Measurements from ENCODE around the gene AK9. TPM values are rescaled to one million over a fixed set of nuclear protein-coding genes. Genes with fewer than 3 reads are reported as not detected.

Gene AK9
- total RNA-seq, 1 donor = 8.0 TPM

DNA sequence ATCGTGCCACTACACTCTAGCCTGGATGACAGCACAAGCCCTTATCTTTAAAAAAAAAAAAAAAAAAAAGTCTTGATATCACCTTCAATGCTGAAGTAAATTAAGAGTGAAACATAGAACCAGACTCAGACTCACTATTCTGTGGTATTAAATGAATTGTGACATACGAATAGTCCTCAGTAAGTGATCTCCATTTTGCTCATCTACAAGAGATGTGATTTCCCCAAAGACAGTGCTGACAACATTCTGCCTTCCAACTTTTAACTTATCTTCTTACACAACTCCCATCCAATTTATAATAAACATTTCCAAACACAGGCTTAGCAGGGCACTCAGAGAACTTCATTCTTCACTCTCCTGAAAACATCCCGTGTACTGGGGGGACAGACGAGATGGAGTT, 216.0 kb downstream of the AK9 start:
- TF ChIP-seq, protein P1, sequence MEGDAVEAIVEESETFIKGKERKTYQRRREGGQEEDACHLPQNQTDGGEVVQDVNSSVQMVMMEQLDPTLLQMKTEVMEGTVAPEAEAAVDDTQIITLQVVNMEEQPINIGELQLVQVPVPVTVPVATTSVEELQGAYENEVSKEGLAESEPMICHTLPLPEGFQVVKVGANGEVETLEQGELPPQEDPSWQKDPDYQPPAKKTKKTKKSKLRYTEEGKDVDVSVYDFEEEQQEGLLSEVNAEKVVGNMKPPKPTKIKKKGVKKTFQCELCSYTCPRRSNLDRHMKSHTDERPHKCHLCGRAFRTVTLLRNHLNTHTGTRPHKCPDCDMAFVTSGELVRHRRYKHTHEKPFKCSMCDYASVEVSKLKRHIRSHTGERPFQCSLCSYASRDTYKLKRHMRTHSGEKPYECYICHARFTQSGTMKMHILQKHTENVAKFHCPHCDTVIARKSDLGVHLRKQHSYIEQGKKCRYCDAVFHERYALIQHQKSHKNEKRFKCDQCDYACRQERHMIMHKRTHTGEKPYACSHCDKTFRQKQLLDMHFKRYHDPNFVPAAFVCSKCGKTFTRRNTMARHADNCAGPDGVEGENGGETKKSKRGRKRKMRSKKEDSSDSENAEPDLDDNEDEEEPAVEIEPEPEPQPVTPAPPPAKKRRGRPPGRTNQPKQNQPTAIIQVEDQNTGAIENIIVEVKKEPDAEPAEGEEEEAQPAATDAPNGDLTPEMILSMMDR (IDR thresholded peaks at IDR 0.05; ENCODE audit: insufficient read depth, low read length) = no peak
- no peak overlapping the region for H3K4me3 ChIP-seq (ENCODE audit: low read depth, low read length)
- no peak for DNase-seq (ENCODE audit: low read depth)

DNA sequence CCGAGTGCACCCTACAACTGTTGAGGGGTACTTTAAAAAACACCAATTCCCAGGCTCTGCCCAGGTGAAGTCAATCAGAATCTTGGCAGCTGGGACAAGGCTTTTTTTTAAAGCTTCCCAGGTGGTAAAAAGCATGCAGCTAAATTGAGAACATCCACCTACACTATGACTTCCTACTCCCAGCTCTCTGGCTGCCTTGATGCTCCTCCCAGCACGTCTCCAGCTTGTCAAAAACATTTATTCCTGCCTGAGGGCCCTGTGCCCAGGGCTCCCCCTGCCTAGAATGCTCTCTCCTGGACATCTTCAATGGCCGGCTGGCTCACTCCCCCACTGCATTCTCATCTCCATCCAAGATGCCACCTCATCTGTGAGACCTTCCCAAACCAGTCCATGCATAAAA, 217.9 kb downstream of the AK9 start:
- TF ChIP-seq, protein P1 (IDR thresholded peaks at IDR 0.05; ENCODE audit: insufficient read depth, low read length) = no peak
- DNase-seq (ENCODE audit: low read depth) = no peak

DNA sequence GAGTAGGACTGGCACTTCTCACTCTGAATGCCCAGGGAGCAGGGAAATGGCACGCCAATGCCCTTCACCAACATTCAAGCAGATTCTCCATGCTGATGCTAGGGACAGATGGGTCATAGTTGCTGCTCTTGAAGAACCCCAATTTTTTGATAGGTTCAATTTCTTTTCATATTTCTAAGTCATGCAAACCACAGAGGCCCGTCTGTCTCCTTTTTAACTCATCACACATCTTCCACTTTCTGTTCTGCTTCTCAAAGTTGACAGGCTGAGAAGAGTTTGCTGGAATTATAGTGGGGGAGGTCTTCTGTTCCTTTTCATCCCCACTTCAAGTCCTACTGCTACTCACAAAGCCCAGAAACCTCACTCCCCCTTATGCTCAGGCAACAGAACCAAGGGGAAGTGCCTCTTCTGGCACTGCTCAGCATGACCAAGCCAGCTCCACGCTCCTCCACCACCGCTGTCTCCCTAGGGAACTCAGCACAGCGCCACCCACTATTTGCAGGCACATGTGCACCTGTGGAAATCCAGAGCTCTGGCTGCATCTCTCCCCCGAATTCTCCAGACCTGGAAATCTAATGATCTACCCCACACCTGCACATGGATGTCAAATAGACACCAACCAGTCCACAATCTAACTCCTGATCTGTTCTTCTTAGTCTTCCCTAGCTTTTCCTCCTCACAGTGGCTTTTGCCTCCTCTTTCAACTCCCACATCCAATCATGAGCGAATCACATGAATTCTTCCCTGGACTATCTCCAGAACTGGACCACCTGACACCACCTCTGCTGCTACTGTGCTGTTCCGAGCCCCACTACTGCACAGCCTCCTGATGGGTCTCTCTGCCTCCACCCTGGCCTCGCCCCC, 218.6 kb downstream of the AK9 start:
- TF ChIP-seq, protein P1 (IDR thresholded peaks at IDR 0.05; ENCODE audit: insufficient read depth, low read length) = no peak
- H3K4me3 ChIP-seq (ENCODE audit: low read depth, low read length) = no peak overlapping the region
- no peak for DNase-seq (ENCODE audit: low read depth)

More for the DNA sequence above, 217.9 kb downstream of the AK9 start:
- H3K4me3 ChIP-seq (ENCODE audit: low read depth, low read length) = no peak overlapping the region

DNA sequence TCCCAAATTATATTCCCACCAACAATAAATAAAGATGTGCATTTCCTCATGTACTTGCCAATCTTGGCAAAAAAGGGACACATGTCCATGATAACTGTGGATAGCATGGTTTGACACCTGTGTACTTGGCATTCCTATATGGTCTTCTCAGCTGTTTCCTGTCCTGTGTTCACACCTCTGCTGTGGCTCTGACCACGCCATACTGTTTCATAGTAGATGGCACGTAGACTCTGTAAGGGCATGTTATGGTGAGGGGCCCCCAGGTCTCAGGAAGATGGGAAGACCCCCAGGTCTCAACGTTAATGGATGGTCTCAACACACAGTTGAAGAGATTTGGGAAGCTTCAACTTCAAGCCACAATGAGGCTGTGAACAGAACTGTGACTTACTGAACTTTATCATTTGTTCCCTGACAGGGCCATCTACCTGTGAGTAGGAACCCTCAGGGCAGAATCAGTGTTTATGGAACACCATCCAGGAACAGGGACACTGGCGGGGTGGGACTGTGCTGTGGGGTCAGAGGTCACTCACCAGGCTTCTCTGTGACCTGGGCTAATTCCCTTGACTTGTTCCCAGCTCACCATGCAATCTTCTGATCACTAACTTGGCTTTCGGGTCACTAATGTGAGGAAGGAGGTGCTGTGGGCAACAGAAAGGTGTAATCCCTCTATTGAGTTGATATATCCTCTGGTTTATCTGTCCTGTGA, 219.7 kb downstream of the AK9 start:
- TF ChIP-seq, protein P1 (IDR thresholded peaks at IDR 0.05; ENCODE audit: insufficient read depth, low read length) = no peak
- no peak for DNase-seq (ENCODE audit: low read depth)
- no peak overlapping the region for H3K4me3 ChIP-seq (ENCODE audit: low read depth, low read length)

DNA sequence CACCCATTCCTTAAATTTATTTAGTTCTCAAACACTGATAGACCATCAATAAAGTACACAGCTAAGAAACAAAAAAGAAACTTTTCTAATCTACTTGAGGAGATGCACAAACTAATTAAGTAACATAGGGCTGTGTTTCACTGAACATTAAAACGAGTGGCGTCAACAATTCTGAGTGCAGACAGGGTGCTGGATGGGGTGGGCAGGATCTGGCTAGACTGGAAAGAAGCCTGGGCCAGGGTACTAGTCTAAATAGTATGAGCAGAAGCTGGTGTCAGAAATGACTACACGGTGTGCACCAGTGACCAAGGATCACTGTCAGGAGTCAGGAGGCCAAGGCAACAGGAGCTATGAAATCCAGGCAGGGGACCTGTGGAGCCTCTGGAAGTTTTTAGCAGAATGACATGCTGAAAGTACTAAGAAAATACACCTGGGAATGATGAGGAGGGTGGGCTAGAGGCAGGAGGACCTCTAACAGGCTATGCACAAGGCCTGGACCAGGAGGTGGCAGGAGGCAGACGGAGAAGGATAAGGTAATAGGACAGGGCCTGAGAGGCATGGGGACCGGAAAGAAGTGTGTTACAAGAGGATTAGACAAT, 221.3 kb downstream of the AK9 start:
- no peak for DNase-seq (ENCODE audit: low read depth)
- TF ChIP-seq, protein P1 (IDR thresholded peaks at IDR 0.05; ENCODE audit: insufficient read depth, low read length) = no peak
- H3K4me3 ChIP-seq (ENCODE audit: low read depth, low read length) = no peak overlapping the region

DNA sequence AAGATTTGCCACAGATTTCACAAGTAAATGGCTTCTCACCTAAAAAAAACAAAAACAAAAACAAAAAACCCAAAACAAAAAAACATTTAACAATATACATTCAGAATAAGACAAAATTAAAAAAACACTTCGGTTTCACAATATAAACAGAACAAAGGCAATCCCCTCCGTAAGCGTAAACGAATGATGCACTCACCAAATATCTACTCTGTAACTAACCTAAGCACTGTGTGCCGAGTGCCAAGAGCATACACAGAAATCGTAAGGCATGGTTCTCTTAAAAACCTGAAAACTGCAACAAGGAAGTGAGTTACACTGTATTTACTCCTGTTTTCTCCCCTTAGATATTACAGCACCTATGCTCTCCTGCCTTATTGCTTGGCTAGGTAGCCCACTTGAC, 223.3 kb downstream of the AK9 start:
- no peak for DNase-seq (ENCODE audit: low read depth)
- TF ChIP-seq, protein P1 (IDR thresholded peaks at IDR 0.05; ENCODE audit: insufficient read depth, low read length) = no peak
- no peak overlapping the region for H3K4me3 ChIP-seq (ENCODE audit: low read depth, low read length)
